HUES64 (cell line): ENCODE measurements around the gene RHBG.

Experiments used
- H3K27ac ChIP-seq: 2 replicates; pipeline ENCODE4 v1.7.0; 2013; ENCODE audit warnings: low read depth, low read length, inconsistent platforms
- H3K27me3 ChIP-seq: 2 replicates; pipeline ENCODE4 v1.6.1; 2013; ENCODE audit warnings: mild to moderate bottlenecking, low read length; ENCODE audit not compliant: insufficient read depth
- H3K36me3 ChIP-seq: 2 replicates; pipeline ENCODE4 v1.6.1; 2013; ENCODE audit warnings: mild to moderate bottlenecking, low read length; ENCODE audit not compliant: insufficient read depth
- H3K4me1 ChIP-seq: 2 replicates; pipeline ENCODE4 v1.6.1; 2013; ENCODE audit warnings: mild to moderate bottlenecking, low read length, moderate library complexity; ENCODE audit not compliant: insufficient read depth
- H3K4me3 ChIP-seq: 2 replicates; pipeline ENCODE4 v1.5.1; 2013; ENCODE audit warnings: mild to moderate bottlenecking, low read length, moderate library complexity
- H3K9ac ChIP-seq: 2 replicates; pipeline ENCODE4 v1.6.1; 2013; ENCODE audit warnings: mild to moderate bottlenecking, low read depth, low read length
- H3K9me3 ChIP-seq: 2 replicates; pipeline ENCODE4 v1.6.1; 2013; ENCODE audit warnings: low read depth, low read length; ENCODE audit not compliant: insufficient read depth
- WGBS: fragments of 150-250, 120-280 bp; methylation state at CpG from one replicate; pipeline ENCODE4 v1.1.7; 2013; ENCODE audit warnings: missing lambda C conversion rate; 5-methylcytosine and 5-hydroxymethylcytosine counted together

The RHBG gene

DNA sequence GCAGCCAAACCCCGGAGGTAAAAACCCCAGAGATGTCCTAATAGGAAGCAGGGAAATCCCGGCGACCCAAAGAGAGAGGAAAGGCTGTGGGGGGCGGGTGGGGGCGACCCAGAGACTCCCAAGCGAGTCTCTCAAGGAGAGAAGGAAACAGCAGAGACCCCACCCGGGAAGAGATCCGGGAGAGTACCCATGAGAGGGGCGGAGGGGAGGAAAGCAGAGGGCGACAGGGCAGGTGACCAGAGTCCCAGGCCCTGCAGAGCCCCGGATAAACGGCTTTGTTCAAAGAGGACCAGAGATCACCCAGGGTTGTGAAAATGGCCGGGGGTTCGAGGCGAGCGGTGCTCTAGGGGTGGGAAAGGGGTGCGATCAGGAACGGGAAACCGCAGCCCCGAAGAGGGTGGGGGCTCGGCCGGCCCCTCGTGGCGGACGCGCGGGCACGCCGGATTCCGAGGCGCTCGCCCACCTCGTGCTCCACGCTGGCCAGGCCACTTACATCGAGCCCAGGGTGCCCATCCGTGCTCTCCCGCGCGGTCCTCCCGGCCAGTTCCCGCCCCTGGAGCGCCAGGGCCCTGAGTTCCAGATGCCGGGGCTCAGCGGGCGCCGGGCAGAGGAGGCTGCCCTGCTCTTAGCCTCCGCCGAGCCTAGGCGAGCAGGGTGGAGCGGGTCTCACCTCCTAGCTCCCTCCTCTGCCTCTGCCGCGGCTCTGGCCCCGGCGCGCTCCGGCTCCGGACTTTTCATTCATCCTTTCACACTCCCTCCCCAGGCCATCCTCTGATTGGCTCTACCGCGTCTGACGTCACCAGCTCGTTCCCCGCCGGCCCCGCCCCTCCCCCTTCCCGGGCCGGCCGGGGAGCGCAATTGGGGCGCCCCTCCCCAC is 52.3 kb downstream of the RHBG start:
- no peaks in the 10 kb centered on the region for H3K36me3 ChIP-seq
- H3K4me3 ChIP-seq, result peak overlapping the region; percentile 54
- under 1% methylated on average over 69 of the region's 69 CpGs for WGBS
- peaks cover 20% of the 10 kb centered on the region for H3K4me1 ChIP-seq
- H3K9ac ChIP-seq, result peak overlapping the region; percentile 44; the same call in 1 of the 2 replicates
- H3K27me3 ChIP-seq, result peaks cover 100% of the 10 kb centered on the region
- peak overlapping the region; percentile 2; the same call in 1 of the 2 replicates for H3K27ac ChIP-seq
- H3K9me3 ChIP-seq, result no peaks in the 10 kb centered on the region

- WGBS, result 27% methylated on average over 12 of the region's 12 CpGs
- peak overlapping the region; percentile 2; the same call in 1 of the 2 replicates for H3K27ac ChIP-seq
- no peaks in the 10 kb centered on the region for H3K9me3 ChIP-seq
- peak overlapping the region; percentile 31 for H3K9ac ChIP-seq
- H3K36me3 ChIP-seq, result no peaks in the 10 kb centered on the region
- H3K27me3 ChIP-seq, result peaks cover 100% of the 10 kb centered on the region
- peaks cover 20% of the 10 kb centered on the region for H3K4me1 ChIP-seq
- H3K4me3 ChIP-seq, result peak overlapping the region; percentile 54
Measured at GRCh38 chr1:156421939-156422601, 53.1 kb downstream of the RHBG start.

- no peaks in the 10 kb centered on the region for H3K36me3 ChIP-seq
- peaks cover 100% of the 10 kb centered on the region for H3K27me3 ChIP-seq
- H3K9ac ChIP-seq, result peak overlapping the region; percentile 31; the same call in 1 of the 2 replicates
- no peak overlapping the region for H3K27ac ChIP-seq
- H3K4me1 ChIP-seq, result peaks cover 20% of the 10 kb centered on the region
- H3K4me3 ChIP-seq, result peak overlapping the region; percentile 54
- H3K9me3 ChIP-seq, result no peaks in the 10 kb centered on the region
- 47% methylated on average over 15 of the region's 15 CpGs for WGBS
Measured at GRCh38 chr1:156422602-156423091, 53.6 kb downstream of the RHBG start.

- peaks cover 100% of the 10 kb centered on the region for H3K27me3 ChIP-seq
- H3K4me3 ChIP-seq, result no peak overlapping the region
- 70% methylated on average over 6 of the region's 7 CpGs for WGBS
- no peaks in the 10 kb centered on the region for H3K9me3 ChIP-seq
- H3K27ac ChIP-seq, result no peak overlapping the region
- no peaks in the 10 kb centered on the region for H3K36me3 ChIP-seq
- peaks cover 20% of the 10 kb centered on the region for H3K4me1 ChIP-seq
- no peak overlapping the region for H3K9ac ChIP-seq
Measured at GRCh38 chr1:156423422-156424352, 54.7 kb downstream of the RHBG start.

- WGBS, result 87% methylated on average over 9 of the region's 10 CpGs
- Histone ChIP-seq H3K4me3 (no peak overlapping the region), H3K36me3 (no peaks in the 10 kb centered on the region), H3K9ac (no peak overlapping the region), H3K9me3 (no peaks in the 10 kb centered on the region), H3K27ac (no peak overlapping the region), H3K4me1 (peaks cover 23% of the 10 kb centered on the region), H3K27me3 (peaks cover 100% of the 10 kb centered on the region)
Measured at GRCh38 chr1:156424806-156425432, 55.9 kb downstream of the RHBG start.

GRCh38 chr1:156425943-156426342 is 56.9 kb downstream of the RHBG start:
- Histone ChIP-seq H3K36me3 (no peaks in the 10 kb centered on the region), H3K9ac (no peak overlapping the region), H3K27ac (no peak overlapping the region), H3K9me3 (no peaks in the 10 kb centered on the region), H3K4me1 (peaks cover 25% of the 10 kb centered on the region), H3K4me3 (no peak overlapping the region), H3K27me3 (peaks cover 100% of the 10 kb centered on the region)
- 91% methylated on average over 7 of the region's 7 CpGs for WGBS

DNA sequence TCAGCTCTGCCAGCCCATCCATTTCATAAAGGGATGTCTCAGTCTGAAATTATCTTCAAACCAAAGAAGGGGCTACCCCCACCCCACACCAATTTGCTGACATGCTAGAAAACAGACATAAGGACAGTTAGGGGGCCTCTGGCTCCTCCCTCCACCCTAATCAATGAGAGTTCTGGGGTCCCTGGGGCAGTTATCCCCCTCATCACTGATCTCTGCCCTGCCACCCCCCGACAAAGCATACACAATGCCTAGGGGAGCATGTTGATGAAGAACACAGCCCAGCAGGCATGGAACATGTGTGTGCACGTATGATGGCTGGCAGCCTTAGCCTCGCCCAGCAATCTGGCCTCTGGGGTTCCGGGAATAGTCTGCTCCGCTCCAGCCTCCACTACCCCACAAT is 58.9 kb downstream of the RHBG start:
- no peak overlapping the region for H3K9ac ChIP-seq
- H3K4me1 ChIP-seq, result peaks cover 28% of the 10 kb centered on the region
- no peaks in the 10 kb centered on the region for H3K36me3 ChIP-seq
- peaks cover 100% of the 10 kb centered on the region for H3K27me3 ChIP-seq
- H3K4me3 ChIP-seq, result no peak overlapping the region
- H3K27ac ChIP-seq, result no peak overlapping the region
- no peaks in the 10 kb centered on the region for H3K9me3 ChIP-seq
- WGBS, result 92% methylated on average over 5 of the region's 5 CpGs

GRCh38 chr1:156428746-156429288 is 59.8 kb downstream of the RHBG start:
- H3K4me1 ChIP-seq, result peaks cover 21% of the 10 kb centered on the region
- no peak overlapping the region; the same call in 1 of the 2 replicates for H3K4me3 ChIP-seq
- no peak overlapping the region for H3K9ac ChIP-seq
- H3K27ac ChIP-seq, result no peak overlapping the region
- no peaks in the 10 kb centered on the region for H3K36me3 ChIP-seq
- WGBS, result 43% methylated on average over 4 of the region's 4 CpGs
- H3K27me3 ChIP-seq, result peaks cover 100% of the 10 kb centered on the region
- no peaks in the 10 kb centered on the region for H3K9me3 ChIP-seq

GRCh38 chr1:156429313-156430060 is 60.5 kb downstream of the RHBG start:
- peak overlapping the region; percentile 6; the same call in 1 of the 2 replicates for H3K4me3 ChIP-seq
- H3K27me3 ChIP-seq, result peaks cover 100% of the 10 kb centered on the region
- WGBS, result 10% methylated on average over 12 of the region's 13 CpGs
- H3K9me3 ChIP-seq, result no peaks in the 10 kb centered on the region
- H3K4me1 ChIP-seq, result peaks cover 21% of the 10 kb centered on the region
- no peak overlapping the region for H3K9ac ChIP-seq
- no peaks in the 10 kb centered on the region for H3K36me3 ChIP-seq
- no peak overlapping the region for H3K27ac ChIP-seq
